Stimulated activated naive CD8-positive, alpha-beta T cell treated with anti-CD3 and anti-CD28 coated beads, Interleukin-15, amount 100 ng/mL, for 72 hours (primary cell): Measurements from ENCODE around the gene EXOC6.
A peak's percentile ranks its signal among the peaks of the same experiment; 100 is the strongest.

Source experiments
- ATAC-seq: fragments of 150-1000 bp; cut with Tn5 transposase; 2 replicates; pipeline ENCODE4 v1.10.0; 2021; ENCODE audit warnings: mild to moderate bottlenecking, moderate library complexity
- DNase-seq, 2 donors: peaks; one replicate each; pipeline ENCODE4 v3.0.0; 2021 to 2022
- H3K27ac Mint-ChIP-seq, 2 donors: one replicate each; pipeline ENCODE4 v1.8.0; 2022; ENCODE audit warnings: mild to moderate bottlenecking in 2 of 2, mixed read lengths in 2 of 2, moderate library complexity in 2 of 2
- H3K27me3 Mint-ChIP-seq: one replicate; pipeline ENCODE4 v1.8.0; 2022; ENCODE audit warnings: mixed read lengths
- H3K4me1 Mint-ChIP-seq: one replicate; pipeline ENCODE4 v1.8.0; 2022; ENCODE audit warnings: mild to moderate bottlenecking, mixed read lengths
- H3K4me3 Mint-ChIP-seq, 2 donors: one replicate each; pipeline ENCODE4 v1.8.0; 2022; ENCODE audit warnings: mild to moderate bottlenecking in 2 of 2, mixed read lengths in 2 of 2, moderate library complexity in 1 of 2
- H3K9me3 Mint-ChIP-seq, 2 donors: one replicate each; pipeline ENCODE4 v1.8.0; 2022; ENCODE audit warnings: mixed read lengths in 2 of 2

Gene EXOC6

DNA sequence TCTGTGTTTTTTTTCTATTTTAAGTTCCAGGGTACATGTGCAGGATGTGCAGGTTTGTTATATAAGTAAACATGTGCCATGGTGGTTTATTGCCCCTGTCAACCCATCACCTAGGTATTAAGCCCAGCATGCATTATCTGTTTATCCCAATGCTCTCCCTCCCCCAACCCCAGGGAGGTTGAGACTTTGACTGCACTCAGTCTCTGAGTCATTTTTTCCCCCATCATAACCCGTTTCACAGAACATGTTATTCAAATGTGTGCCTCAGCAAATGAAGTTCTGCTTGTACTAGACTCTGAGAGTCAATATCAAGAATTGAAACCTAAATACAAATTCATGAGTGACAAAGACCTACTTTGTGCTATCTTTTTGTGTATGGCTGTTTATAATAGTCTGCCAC, 142.3 kb downstream of the EXOC6 start:
- Mint-ChIP-seq H3K27me3 (no peaks in the 10 kb centered on the region), H3K4me1 (peaks cover 31% of the 10 kb centered on the region), H3K9me3 (no peaks in the 10 kb centered on the region), H3K4me3 (no peak overlapping the region), H3K27ac (peak overlapping the region; percentile 31 to 44)
- ATAC-seq (peak; percentile 93), DNase-seq (peak; percentile 15 to 30)

DNA sequence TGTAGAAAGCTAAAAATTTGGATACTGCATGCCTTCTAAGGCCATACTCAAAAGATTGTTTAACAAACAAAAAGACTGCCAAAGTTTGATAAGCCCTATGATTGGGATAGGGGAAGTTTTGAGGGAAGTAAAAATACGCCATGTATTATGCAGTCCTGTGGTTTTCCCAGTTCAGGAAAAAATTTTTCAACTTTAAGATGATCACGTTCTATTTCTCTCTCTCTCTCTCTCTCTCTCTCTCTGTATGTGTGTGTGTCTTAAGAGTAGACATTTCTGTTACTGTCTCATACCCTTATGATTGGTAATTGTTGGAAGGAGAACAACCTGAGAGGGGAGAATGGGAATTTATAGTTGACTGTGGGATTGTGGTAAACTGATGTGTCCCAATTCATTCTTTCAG, 143.2 kb downstream of the EXOC6 start:
- ATAC-seq = no peak
- Mint-ChIP-seq H3K27ac (no peak overlapping the region), H3K9me3 (no peaks in the 10 kb centered on the region), H3K4me1 (peaks cover 31% of the 10 kb centered on the region), H3K4me3 (no peak overlapping the region), H3K27me3 (no peaks in the 10 kb centered on the region)
- DNase-seq = no peak

DNA sequence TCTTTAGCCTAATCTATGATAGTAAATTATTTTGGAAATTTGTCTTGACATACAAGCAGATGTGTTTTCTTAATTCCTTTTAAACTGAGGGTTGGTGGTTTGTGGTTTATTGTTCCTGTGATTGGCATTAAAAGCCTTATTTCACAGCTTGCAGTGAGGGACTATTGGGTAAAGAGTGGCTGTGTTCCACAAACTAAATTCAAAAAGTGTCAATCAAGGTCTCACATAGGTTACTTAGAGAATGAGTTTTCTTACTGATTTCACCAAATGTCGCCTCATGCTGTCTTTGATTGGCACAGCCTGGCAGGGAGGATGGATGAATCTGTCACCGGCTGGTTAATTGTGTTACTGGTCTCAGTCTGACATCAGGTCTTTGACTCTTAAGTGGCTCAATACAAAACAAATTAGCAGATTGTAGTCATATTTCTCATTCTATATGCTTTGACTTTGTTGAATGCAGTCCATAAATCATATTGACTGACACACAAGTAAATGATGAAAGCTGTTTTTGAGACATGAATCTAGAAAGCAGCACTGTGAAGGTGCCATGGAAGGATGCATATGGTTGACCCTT, 145.5 kb downstream of the EXOC6 start:
- Mint-ChIP-seq H3K4me1 (peaks cover 31% of the 10 kb centered on the region), H3K27me3 (no peaks in the 10 kb centered on the region), H3K4me3 (no peak overlapping the region), H3K9me3 (no peaks in the 10 kb centered on the region), H3K27ac (no peak overlapping the region)
- no peak for DNase-seq
- ATAC-seq = peak; percentile 65

DNA sequence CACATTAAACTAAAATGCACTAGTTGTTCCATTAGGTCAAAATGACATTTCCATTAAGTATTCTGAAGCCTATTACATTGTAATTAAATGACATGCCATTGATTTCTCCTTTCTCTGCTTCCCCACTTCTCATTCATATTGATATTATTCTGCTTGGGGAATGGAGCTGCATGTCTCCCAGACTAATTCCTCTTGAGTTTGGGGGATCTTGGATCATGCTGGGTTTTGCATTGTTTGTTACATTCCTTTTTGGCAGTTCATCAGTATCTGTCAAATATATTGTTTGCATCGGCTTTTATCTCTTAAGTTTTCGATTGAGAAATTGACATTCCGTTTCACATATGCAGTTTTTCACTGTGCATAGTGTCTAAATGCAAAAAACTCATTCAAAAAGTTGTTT, 147.2 kb downstream of the EXOC6 start:
- Mint-ChIP-seq H3K4me3 (no peak overlapping the region), H3K27me3 (no peaks in the 10 kb centered on the region), H3K9me3 (no peaks in the 10 kb centered on the region), H3K4me1 (peaks cover 28% of the 10 kb centered on the region), H3K27ac (no peak overlapping the region)
- DNase-seq (no peak), ATAC-seq (no peak)

DNA sequence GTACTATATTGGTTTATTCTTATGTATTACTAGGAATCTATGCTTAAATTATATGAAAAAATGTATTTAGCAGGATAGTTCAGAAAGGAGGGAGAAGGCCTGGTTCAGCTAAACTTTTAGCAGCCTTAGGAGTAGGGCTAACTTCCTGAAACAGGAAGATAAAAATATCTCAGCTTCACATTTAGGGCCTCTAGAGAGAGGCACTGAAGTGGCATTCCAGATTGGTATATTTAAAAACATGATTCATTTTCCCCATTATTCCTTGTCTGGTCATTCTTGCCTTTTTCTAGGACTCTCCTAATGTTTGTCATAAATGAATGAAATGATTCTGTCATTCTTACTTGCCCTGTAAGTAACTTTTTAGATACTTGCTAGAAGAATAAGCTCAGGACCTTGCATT, 149.3 kb downstream of the EXOC6 start:
- H3K27me3 Mint-ChIP-seq = no peaks in the 10 kb centered on the region
- ATAC-seq (no peak), DNase-seq (no peak)
- peaks cover 13% of the 10 kb centered on the region for H3K4me1 Mint-ChIP-seq
- H3K27ac Mint-ChIP-seq = no peak overlapping the region
- no peaks in the 10 kb centered on the region for H3K9me3 Mint-ChIP-seq
- no peak overlapping the region for H3K4me3 Mint-ChIP-seq

DNA sequence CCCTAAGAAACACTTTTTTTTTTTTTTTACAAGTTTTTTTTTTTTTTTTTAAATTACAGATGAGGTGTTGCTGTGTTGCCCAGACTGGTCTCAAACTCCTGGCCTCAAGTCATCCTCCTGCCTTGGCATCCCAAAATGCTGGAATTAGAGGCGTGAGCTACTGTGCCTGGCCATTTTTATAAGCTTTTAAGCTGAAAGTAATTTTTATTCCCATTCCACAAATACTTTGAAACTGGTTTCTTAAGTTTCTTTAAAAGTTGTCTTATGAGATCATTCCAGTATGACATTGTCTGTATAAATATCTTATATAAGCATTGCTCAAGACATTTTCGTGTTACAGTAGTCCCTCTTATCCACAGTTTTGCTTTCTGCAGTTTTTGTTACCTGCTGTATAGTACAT, 150.9 kb downstream of the EXOC6 start:
- Mint-ChIP-seq H3K27me3 (no peaks in the 10 kb centered on the region), H3K27ac (no peak overlapping the region), H3K9me3 (no peaks in the 10 kb centered on the region), H3K4me3 (no peak overlapping the region), H3K4me1 (peaks cover 2% of the 10 kb centered on the region)
- ATAC-seq = no peak
- DNase-seq = no peak

DNA sequence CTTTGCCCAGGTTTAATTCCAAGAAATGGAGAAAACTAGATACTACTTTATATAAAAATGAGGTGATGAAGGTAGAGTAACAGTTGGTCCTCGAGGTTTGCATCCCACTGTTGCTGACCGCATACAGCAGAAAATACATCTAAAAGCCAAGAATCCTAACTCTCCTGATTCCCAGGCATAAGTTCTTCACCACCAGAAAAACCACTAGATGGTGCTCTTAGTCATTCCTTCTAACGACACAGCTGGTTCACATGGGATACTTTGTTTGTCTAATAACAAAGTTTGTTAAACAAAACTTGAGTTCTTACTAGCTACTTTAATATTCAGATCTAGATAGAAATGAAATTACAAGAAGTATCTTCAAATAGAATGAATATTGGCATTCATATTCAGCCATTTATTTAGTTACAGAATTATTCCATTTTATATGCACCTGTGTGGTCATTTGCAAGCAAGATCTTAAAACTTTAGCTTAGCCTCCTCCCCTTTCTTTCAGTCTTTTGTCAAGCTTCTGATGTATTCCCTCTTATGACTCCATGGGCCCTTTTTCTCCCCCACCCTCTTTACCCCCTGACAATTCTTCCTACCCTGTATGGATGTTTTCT, 158.2 kb downstream of the EXOC6 start:
- no peak for ATAC-seq
- no peak overlapping the region for H3K4me3 Mint-ChIP-seq
- H3K9me3 Mint-ChIP-seq = no peaks in the 10 kb centered on the region
- H3K27ac Mint-ChIP-seq = no peak overlapping the region
- H3K4me1 Mint-ChIP-seq = no peaks in the 10 kb centered on the region
- DNase-seq = no peak
- H3K27me3 Mint-ChIP-seq = no peaks in the 10 kb centered on the region

DNA sequence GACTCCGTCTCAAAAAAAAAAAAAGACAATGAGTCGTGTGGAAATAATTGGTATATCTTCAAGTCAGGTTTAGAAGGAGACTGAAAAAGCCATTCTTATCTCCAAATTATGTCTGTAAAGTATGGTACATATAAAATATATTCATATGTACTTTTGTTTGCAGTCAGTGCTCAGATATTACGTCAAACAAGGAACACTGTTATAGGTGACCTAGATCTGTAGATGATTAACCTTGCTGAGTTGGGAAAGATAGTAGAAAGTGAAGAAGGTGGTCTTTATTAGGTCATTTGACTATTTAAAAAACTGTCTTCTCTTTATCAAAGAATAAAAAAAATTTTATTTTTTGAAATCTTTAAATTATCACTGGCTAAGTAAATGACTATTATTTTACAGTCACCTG, 167.4 kb downstream of the EXOC6 start:
- Mint-ChIP-seq H3K9me3 (no peaks in the 10 kb centered on the region), H3K4me1 (no peaks in the 10 kb centered on the region), H3K4me3 (no peak overlapping the region), H3K27me3 (no peaks in the 10 kb centered on the region), H3K27ac (no peak overlapping the region)
- DNase-seq (no peak), ATAC-seq (no peak)

DNA sequence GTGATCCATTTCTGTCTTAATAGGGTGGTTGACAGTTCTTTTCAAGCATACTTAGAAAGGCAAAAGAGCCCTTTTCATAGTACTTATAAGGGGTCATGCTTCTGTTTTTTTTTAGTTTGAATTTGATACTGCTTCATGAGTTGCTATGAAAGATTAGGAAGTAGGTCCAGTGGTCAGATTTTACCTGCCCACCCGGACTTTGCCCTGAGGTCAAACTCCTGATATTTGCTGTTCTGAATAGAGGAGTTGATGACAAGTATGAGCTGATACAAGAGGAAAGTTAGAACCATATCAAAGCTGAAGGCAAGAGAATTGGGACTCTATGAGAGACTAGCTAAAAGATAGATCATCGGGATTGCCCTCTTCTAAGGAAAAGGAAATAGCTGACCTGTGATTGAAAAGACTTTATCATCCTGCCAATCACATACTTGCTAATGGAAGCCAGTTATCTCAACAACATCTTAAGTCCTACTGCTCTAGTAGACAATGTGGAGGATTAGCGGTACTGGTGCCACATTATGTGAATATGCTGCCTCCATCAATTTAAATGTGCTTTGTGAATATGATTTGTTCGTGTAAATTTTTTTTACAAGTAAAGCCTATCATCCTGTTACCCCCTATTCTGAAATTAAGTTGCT, 174.8 kb downstream of the EXOC6 start:
- H3K27ac Mint-ChIP-seq = no peak overlapping the region
- no peak overlapping the region for H3K4me3 Mint-ChIP-seq
- ATAC-seq (no peak), DNase-seq (no peak)
- no peaks in the 10 kb centered on the region for H3K4me1 Mint-ChIP-seq
- H3K9me3 Mint-ChIP-seq = no peaks in the 10 kb centered on the region
- H3K27me3 Mint-ChIP-seq = no peaks in the 10 kb centered on the region

DNA sequence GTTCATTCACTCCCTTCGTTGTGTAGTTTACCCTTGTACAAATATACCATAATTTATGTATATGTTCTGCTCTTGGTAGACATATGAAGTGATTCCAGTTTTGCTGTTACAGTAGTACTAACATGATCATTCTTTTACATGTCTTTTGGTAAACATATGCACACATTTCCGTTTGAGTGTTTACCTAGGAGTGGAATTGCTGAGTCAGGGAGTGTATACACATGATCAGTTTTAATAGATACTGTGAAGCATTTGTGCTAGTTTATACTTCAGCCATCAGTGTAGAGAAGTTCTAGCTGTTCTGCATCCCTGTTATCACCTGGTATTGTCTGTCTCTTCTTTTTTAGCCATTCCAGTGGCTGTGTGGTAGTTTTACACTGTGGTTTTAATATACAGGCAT, 177.8 kb downstream of the EXOC6 start:
- no peak for DNase-seq
- no peaks in the 10 kb centered on the region for H3K27me3 Mint-ChIP-seq
- H3K4me1 Mint-ChIP-seq = no peaks in the 10 kb centered on the region
- no peak overlapping the region for H3K27ac Mint-ChIP-seq
- no peaks in the 10 kb centered on the region for H3K9me3 Mint-ChIP-seq
- ATAC-seq = no peak
- no peak overlapping the region for H3K4me3 Mint-ChIP-seq

DNA sequence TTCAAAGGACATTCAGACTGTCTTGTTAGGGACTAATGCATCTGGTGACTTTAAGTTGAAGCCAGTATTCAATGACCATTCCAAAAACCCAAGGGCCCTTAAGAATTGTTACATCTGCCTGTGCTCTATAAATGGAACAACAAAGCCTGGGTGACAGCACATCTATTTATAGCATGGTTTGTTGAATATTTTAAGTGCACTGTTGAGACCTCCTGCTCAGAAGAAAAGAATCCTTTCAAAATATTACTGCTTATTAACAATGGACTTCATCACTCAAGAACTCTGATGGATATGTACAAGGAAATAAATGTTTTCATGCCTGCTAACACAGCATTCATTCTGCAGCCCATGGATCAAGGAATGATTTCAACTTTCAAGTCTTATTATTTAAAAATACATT, 179.2 kb downstream of the EXOC6 start:
- Mint-ChIP-seq H3K9me3 (no peaks in the 10 kb centered on the region), H3K27me3 (no peaks in the 10 kb centered on the region), H3K27ac (no peak overlapping the region), H3K4me3 (no peak overlapping the region), H3K4me1 (no peaks in the 10 kb centered on the region)
- DNase-seq (no peak), ATAC-seq (no peak)

DNA sequence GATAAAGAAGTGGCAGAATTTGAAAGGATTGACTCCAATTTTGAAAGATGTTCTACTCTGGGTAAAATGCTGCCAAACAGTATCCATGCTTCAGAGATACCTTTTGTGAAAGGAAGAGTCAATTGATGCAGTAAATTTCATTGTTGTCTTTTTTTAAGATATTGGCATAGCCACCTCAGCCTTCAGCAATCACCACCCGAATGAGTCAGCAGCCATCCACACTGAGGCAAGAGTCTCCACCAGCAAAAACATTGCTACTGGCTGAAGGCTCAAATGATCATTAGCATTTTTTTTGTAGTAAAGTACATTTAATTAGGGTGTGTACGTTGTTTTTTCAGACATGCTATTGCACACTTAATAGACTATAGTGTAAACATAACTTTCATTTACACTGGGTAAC, 180.6 kb downstream of the EXOC6 start:
- H3K27ac Mint-ChIP-seq = no peak overlapping the region
- DNase-seq = no peak
- no peaks in the 10 kb centered on the region for H3K27me3 Mint-ChIP-seq
- H3K4me1 Mint-ChIP-seq = no peaks in the 10 kb centered on the region
- H3K9me3 Mint-ChIP-seq = no peaks in the 10 kb centered on the region
- ATAC-seq = no peak
- no peak overlapping the region for H3K4me3 Mint-ChIP-seq

DNA sequence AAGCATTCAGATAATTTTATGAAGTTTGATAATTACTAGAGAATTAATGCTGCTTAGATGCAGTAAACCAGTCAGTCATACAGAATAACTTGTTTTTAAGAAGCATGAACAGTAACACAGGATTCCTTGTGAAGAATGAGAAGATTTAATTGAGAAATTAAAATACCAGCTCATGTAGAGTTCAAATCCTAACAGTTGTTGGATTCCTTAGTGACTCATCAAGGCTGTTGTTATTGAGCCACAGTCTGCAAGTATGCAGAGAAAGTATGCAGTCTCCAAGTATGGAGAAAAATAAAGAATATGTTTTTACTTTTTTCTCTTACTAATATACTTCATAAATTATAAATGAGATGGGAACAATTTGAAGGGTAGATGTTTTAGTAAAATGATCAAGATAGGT, 182.1 kb downstream of the EXOC6 start:
- no peak for DNase-seq
- Mint-ChIP-seq H3K27ac (no peak overlapping the region), H3K9me3 (no peaks in the 10 kb centered on the region), H3K4me3 (no peak overlapping the region), H3K4me1 (no peaks in the 10 kb centered on the region), H3K27me3 (no peaks in the 10 kb centered on the region)
- no peak for ATAC-seq

DNA sequence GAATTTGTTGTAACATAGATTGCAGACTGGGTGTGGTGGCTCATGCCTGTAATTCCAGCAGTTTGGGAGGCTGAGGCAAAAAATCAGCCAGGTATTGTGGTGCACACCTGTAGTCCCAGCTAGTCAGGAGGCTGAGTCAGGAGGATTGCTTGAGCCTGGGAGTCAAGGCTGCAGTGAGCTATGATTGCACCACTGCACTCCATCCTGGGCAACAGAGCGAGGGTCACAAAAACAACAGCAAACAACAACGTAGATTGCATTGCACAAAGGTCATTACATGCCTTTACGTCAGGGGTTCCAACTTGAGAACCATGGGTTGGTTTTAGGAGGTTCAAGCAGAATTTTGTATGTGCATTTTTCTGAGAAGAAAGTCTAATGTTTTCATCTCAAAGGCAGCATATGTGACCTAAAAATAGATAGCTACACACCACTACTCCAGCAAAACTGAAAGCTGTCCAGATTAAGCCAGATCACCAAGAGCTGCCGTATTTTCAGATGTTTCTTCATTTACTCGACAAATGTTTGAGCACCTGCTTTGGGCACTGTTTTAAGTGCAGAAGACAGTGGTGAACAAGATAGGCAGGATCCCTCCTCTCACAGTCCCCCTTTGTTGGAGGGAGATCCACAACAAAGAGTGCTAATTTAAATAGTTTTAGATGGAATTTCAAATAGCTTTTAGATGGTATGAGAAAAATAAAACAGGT, 183.9 kb downstream of the EXOC6 start:
- Mint-ChIP-seq H3K27ac (no peak overlapping the region), H3K9me3 (no peaks in the 10 kb centered on the region), H3K4me1 (no peaks in the 10 kb centered on the region), H3K4me3 (no peak overlapping the region), H3K27me3 (no peaks in the 10 kb centered on the region)
- DNase-seq (no peak), ATAC-seq (no peak)

DNA sequence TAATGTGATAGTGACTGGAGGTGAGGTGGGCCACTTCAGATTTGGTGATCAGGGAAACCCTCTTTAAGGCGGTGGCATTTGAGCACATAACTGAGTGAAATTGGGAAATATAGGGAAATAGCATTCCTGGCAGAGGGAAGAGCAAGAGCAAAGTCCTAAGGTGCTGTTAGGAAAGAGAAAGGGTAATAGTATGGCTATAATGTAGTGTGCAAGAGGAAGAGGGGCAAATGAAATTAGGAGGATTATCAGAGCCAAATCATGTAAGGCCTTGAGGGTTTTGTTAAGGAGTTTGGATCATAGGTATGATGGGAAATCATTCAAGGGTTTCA, 184.5 kb downstream of the EXOC6 start:
- no peak for ATAC-seq
- no peak for DNase-seq
- no peak overlapping the region for H3K4me3 Mint-ChIP-seq
- H3K9me3 Mint-ChIP-seq = no peaks in the 10 kb centered on the region
- H3K27me3 Mint-ChIP-seq = no peaks in the 10 kb centered on the region
- no peak overlapping the region for H3K27ac Mint-ChIP-seq
- no peaks in the 10 kb centered on the region for H3K4me1 Mint-ChIP-seq

DNA sequence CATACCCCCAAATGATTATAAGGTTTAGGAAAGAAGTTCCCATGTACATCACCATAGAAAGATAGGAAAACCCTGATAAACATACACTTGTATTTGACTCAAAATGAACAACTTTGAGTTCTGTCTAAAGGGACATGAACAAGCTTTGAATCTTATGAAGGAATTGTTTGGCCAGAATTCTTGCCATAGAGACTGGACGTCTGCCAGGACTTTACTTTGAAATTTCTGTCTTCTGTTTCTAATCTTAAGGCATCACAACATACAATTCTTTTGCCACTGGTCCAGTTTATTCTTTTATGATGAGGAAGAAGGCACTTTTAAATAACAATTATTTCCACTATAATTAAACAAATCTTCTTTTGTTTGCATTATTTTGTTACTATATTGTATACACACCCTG, 186.1 kb downstream of the EXOC6 start:
- DNase-seq (no peak), ATAC-seq (no peak)
- no peak overlapping the region for H3K27ac Mint-ChIP-seq
- no peaks in the 10 kb centered on the region for H3K9me3 Mint-ChIP-seq
- H3K4me1 Mint-ChIP-seq = no peaks in the 10 kb centered on the region
- H3K27me3 Mint-ChIP-seq = no peaks in the 10 kb centered on the region
- H3K4me3 Mint-ChIP-seq = no peak overlapping the region
